IMR-90 (cell line): ENCODE data around the gene BSCL2. TPM values are rescaled to one million over a fixed set of nuclear protein-coding genes. Genes with fewer than 3 reads are reported as not detected.
"Not testable (repeated sequence)": the region's sequence is repeated elsewhere in the genome, so short reads cannot be mapped to it uniquely, and the experiment has no call there.

Experiments used
- ATAC-seq: fragments of 200-7000 bp; cut with Tn5 transposase; 2 replicates; pipeline ENCODE4 v1.9.1; 2020; ENCODE audit warnings: low read depth, mild to moderate bottlenecking, moderate library complexity
- BruUV-seq: library from RNA; stranded (reverse); fragments of 400-500 nt; replicated peaks from 2 replicates; lab custom pipeline; 2021; lab: Mats Ljungman, UMichigan
- CTCF ChIA-PET: fragments of 300-600 bp; formaldehyde crosslinking; extraction: SDS; loops from one replicate; lab custom pipeline; 2021; ENCODE audit warnings: antibody characterized with exemption; lab: Yijun Ruan, JAX
- POLR2A ChIA-PET: fragments of 300-600 bp; sonication (Branson Sonifier 250); formaldehyde crosslinking; loops from one replicate; lab custom pipeline; 2022; ENCODE audit warnings: antibody characterized with exemption; ENCODE audit not compliant: unreplicated experiment; lab: Charles Lee
- DNase-seq: peaks from one replicate; pipeline ENCODE4 v3.0.0; 2013
- H2AFZ ChIP-seq: replicated peaks from 2 replicates; pipeline ENCODE3; 2013; ENCODE audit warnings: low read length, mild to moderate bottlenecking; ENCODE audit not compliant: poor library complexity
- H2AK5ac ChIP-seq: 2 replicates; pipeline ENCODE4 v1.6.1; 2013; ENCODE audit warnings: low read depth, low read length, inconsistent platforms
- H2AK9ac ChIP-seq: replicated peaks from 2 replicates; pipeline ENCODE3; 2013; ENCODE audit warnings: mild to moderate bottlenecking, low read depth, low read length, moderate library complexity; ENCODE audit not compliant: poor library complexity
- H2BK120ac ChIP-seq: 2 replicates; pipeline ENCODE4 v1.6.1; 2013; ENCODE audit warnings: low read depth, low read length, inconsistent platforms
- H2BK15ac ChIP-seq: 3 replicates; pipeline ENCODE4 v1.6.1; 2013; ENCODE audit warnings: low read depth, low read length, inconsistent platforms
- H2BK20ac ChIP-seq: 2 replicates; pipeline ENCODE4 v1.6.1; 2013; ENCODE audit warnings: low read depth, mild to moderate bottlenecking, inconsistent platforms, low read length, moderate library complexity
- H2BK5ac ChIP-seq: 2 replicates; pipeline ENCODE4 v1.6.1; 2013; ENCODE audit warnings: mild to moderate bottlenecking, low read depth, low read length, inconsistent platforms; ENCODE audit not compliant: poor library complexity, severe bottlenecking
- H3K14ac ChIP-seq: replicated peaks from 2 replicates; pipeline ENCODE4 v1.6.1; 2013; ENCODE audit warnings: low read depth, low read length, inconsistent platforms
- H3K18ac ChIP-seq: 2 replicates; pipeline ENCODE4 v1.6.1; 2013; ENCODE audit warnings: low read depth, low read length, control low read depth
- H3K23ac ChIP-seq: 2 replicates; pipeline ENCODE4 v1.6.1; 2013; ENCODE audit warnings: low read depth, low read length, inconsistent platforms
- H3K27ac ChIP-seq: 2 replicates; pipeline ENCODE4 v1.5.1; 2013; ENCODE audit warnings: mild to moderate bottlenecking, control low read depth, low read length; ENCODE audit not compliant: insufficient read depth
- H3K27me3 ChIP-seq: 2 replicates; pipeline ENCODE4 v1.6.1; 2013; ENCODE audit warnings: low read length; ENCODE audit not compliant: control insufficient read depth, insufficient read depth
- H3K36me3 ChIP-seq: 2 replicates; pipeline ENCODE4 v1.6.1; 2013; ENCODE audit warnings: low read length, mixed read lengths; ENCODE audit not compliant: control insufficient read depth, insufficient read depth
- H3K4ac ChIP-seq: 2 replicates; pipeline ENCODE4 v1.6.1; 2013; ENCODE audit warnings: low read depth, low read length, inconsistent platforms
- H3K4me1 ChIP-seq: 2 replicates; pipeline ENCODE4 v1.6.1; 2013; ENCODE audit warnings: low read length, mixed read lengths; ENCODE audit not compliant: control insufficient read depth, insufficient read depth
- H3K4me2 ChIP-seq: 2 replicates; pipeline ENCODE4 v1.6.1; 2013; ENCODE audit warnings: low read depth, mild to moderate bottlenecking, control low read depth, low read length, moderate library complexity
- H3K4me3 ChIP-seq: 2 replicates; pipeline ENCODE4 v1.5.1; 2013; ENCODE audit warnings: low read depth, mild to moderate bottlenecking, control low read depth, low read length, moderate library complexity; ENCODE audit not compliant: insufficient read depth
- H3K56ac ChIP-seq: 2 replicates; pipeline ENCODE4 v1.6.1; 2013; ENCODE audit warnings: low read length, inconsistent platforms; ENCODE audit not compliant: insufficient read depth; ENCODE audit errors: extremely low read depth
- H3K79me1 ChIP-seq, 2 experiments: 2 replicates each; pipeline ENCODE4 v1.6.1; 2013; ENCODE audit warnings: low read length in 2 of 2, inconsistent platforms in 1 of 2, low read depth in 1 of 2
- H3K9ac ChIP-seq: 2 replicates; pipeline ENCODE4 v1.6.1; 2013; ENCODE audit warnings: low read depth, low read length, control low read depth
- H3K9me1 ChIP-seq: 2 replicates; pipeline ENCODE4 v1.6.1; 2013; ENCODE audit warnings: low read length, inconsistent platforms; ENCODE audit not compliant: insufficient read depth
- H3K9me3 ChIP-seq: 2 replicates; pipeline ENCODE4 v1.6.1; 2013; ENCODE audit warnings: low read length; ENCODE audit not compliant: control insufficient read depth, insufficient read depth
- H4K20me1 ChIP-seq: 2 replicates; pipeline ENCODE4 v1.6.1; 2013; ENCODE audit warnings: low read length, inconsistent platforms; ENCODE audit not compliant: insufficient read depth
- H4K5ac ChIP-seq: 2 replicates; pipeline ENCODE4 v1.6.1; 2013; ENCODE audit warnings: mild to moderate bottlenecking, low read depth, low read length, control low read depth
- H4K8ac ChIP-seq, 2 experiments: 2 replicates each; pipeline ENCODE4 v1.6.1; 2013; ENCODE audit warnings: low read depth in 2 of 2, low read length in 2 of 2, control low read depth in 1 of 2, inconsistent platforms in 1 of 2
- H4K91ac ChIP-seq: 2 replicates; pipeline ENCODE4 v1.6.1; 2013; ENCODE audit warnings: low read depth, low read length, inconsistent platforms; ENCODE audit not compliant: insufficient read depth
- WGBS, 2 experiments: methylation state at CpG; one replicate each; pipeline versions ENCODE4 v1.1.5 to v1.1.7; 2013; ENCODE audit warnings: missing lambda C conversion rate in 2 of 2; ENCODE audit not compliant: insufficient read length in 1 of 2; ENCODE audit errors: extremely low coverage in 2 of 2; 5-methylcytosine and 5-hydroxymethylcytosine counted together
- dilution Hi-C: fragments of 300-500 bp; cut with HindIII; formaldehyde crosslinking; loops from one replicate; pipeline ENCODE4 v1.14.3; 2018; ENCODE audit warnings: low sequenced_read_pairs; ENCODE audit not compliant: unreplicated experiment
- in situ Hi-C: fragments of 300-500 bp; cut with MboI; formaldehyde crosslinking; loops from 3 replicates; pipeline ENCODE4 v1.14.3; 2019; ENCODE audit warnings: low sequenced_read_pairs, inconsistent platforms, mixed read lengths
- intact Hi-C: fragments of 100-400 bp; cut with micrococcal nuclease; formaldehyde crosslinking; loops from 2 replicates; pipeline ENCODE4 v1.10.0; 2022
- polyA plus RNA-seq, 3 experiments: library from polyadenylated mRNA; depleted of rRNA; stranded (reverse); fragments of >200 nt; gene quantifications; 2 replicates each; pipeline ENCODE4 v1.2.3, GENCODE V29; 2012; ENCODE audit warnings: low replicate concordance in 1 of 3
- total RNA-seq: library from RNA; depleted of rRNA; stranded (reverse); fragments of >200 nt; gene quantifications from 2 replicates; pipeline ENCODE4 v1.2.3, GENCODE V29; 2012

Gene BSCL2
- total and polyA plus RNA-seq, 2 of the 4 experiments (the other 2 are of a cell fraction): 26.2 to 47.1 TPM

GRCh38 chr11:62703921-62704320 is 3.3 kb downstream of the BSCL2 start:
- H3K23ac ChIP-seq, intact Hi-C loops, DNase-seq, POLR2A ChIA-PET, H2AK5ac ChIP-seq, H4K91ac ChIP-seq, H3K14ac ChIP-seq, dilution Hi-C loops, H3K9ac ChIP-seq, H3K18ac ChIP-seq, H4K8ac ChIP-seq, H3K4me2 ChIP-seq, H2BK20ac ChIP-seq, H2AFZ ChIP-seq, in situ Hi-C loops, H4K20me1 ChIP-seq, H3K36me3 ChIP-seq, H3K9me3 ChIP-seq, H2BK120ac ChIP-seq, BruUV-seq, H2BK15ac ChIP-seq, H3K27me3 ChIP-seq, H3K27ac ChIP-seq, H2AK9ac ChIP-seq, ATAC-seq, H3K4ac ChIP-seq, H3K56ac ChIP-seq, H2BK5ac ChIP-seq, H3K4me3 ChIP-seq, H4K5ac ChIP-seq: not testable (repeated sequence)
- peaks cover 12% of the 10 kb centered on the region for H3K4me1 ChIP-seq
- H3K9me1 ChIP-seq: peaks cover 16% of the 10 kb centered on the region
- CTCF ChIA-PET: interaction anchor here (1.0 kb wide), 1 partner anchor 10 kb away, joined by 4 read pairs; no protein-coding TSS in a partner anchor
- peaks cover 13 to 39% of the 10 kb centered on the region in 2 experiments for H3K79me1 ChIP-seq
- 100% methylated on average over 1 of the region's 4 CpGs; no CpG with 5 or more reads in 1 of the 2 experiments for WGBS, 2 experiments
